ENCODE data around the gene ZC3H13. TPM values are rescaled to one million over a fixed set of nuclear protein-coding genes. Genes with fewer than 3 reads are reported as not detected.

Gene ZC3H13
- total and polyA plus RNA-seq, 10 of the 15 experiments (the other 5 are each of a cell fraction or from before 2014, with no cell fraction given), result 10.0 to 55.9 (median 25.4) TPM

GRCh38 chr13:46022481-46022880 is 30.1 kb downstream of the ZC3H13 start (continued):
- TF ChIP-seq REST (IDR thresholded peaks at IDR 0.05; ENCODE audit: low read depth, low read length), result no peak
- no peak for TF ChIP-seq GATAD2B (conservative IDR thresholded peaks at IDR 0.05; ENCODE audit: low read depth)

- no peak overlapping the region for H3K27ac ChIP-seq (ENCODE audit: control insufficient read depth, insufficient read depth)
- peaks cover 0 to 1% of the 10 kb centered on the region in 2 experiments; a peak in 3 of 4 replicates for H3K36me3 ChIP-seq (ENCODE audit: control insufficient read depth in 2 of 2, insufficient read depth in 2 of 2, low read length in 1 of 2)
- FAIRE-seq, result no peak
- no peaks in the 10 kb centered on the region for H3K79me2 ChIP-seq (ENCODE audit: control insufficient read depth, insufficient read depth, low read length)
- no TSS peak for BruUV-seq (replicated peaks)
- intact Hi-C loops (cut with micrococcal nuclease; ENCODE audit: unreplicated experiment), result no loop called here
- ChIA-PET SMC1A (ENCODE audit: uncharacterized antibody, unreplicated experiment) (no interaction called here), RAD21 (ENCODE audit: unreplicated experiment) (no interaction called here), CTCF (no interaction called here), POLR2A (interaction anchor here (0.7 kb wide), 1 partner anchor 9 kb away, joined by 4 read pairs; no protein-coding TSS in a partner anchor)
- in situ Hi-C loops (cut with MboI), result no loop called here
- H3K4me2 ChIP-seq (ENCODE audit: control insufficient read depth, insufficient read depth), result no peak overlapping the region
- no peaks in the 10 kb centered on the region for H3K9me3 ChIP-seq (replicated peaks; ENCODE audit: control insufficient read depth, insufficient read depth, low read length)
- H4K20me1 ChIP-seq (ENCODE audit: control insufficient read depth, insufficient read depth), result no peaks in the 10 kb centered on the region
- no peaks in the 10 kb centered on the region for H3K27me3 ChIP-seq (replicated peaks in 1 of 2; ENCODE audit: control insufficient read depth in 2 of 2, insufficient read depth in 2 of 2, low read length in 1 of 2)
- H3K9ac ChIP-seq (ENCODE audit: control insufficient read depth, insufficient read depth, low read length), result no peak overlapping the region
- no peak for DNase-seq (ENCODE audit: low read depth, low spot score)
- no peak overlapping the region for H2AFZ ChIP-seq (ENCODE audit: control insufficient read depth, low read depth, low read length)
- H3K4me3 ChIP-seq, result no peak overlapping the region
- H3K4me1 ChIP-seq (ENCODE audit: control insufficient read depth, insufficient read depth, low read length), result no peaks in the 10 kb centered on the region
- no peak for ATAC-seq
- TF ChIP-seq ZBTB33 (IDR thresholded peaks at IDR 0.05) (no peak), CTCF (IDR thresholded peaks at IDR 0.05 in 2 of 3, conservative IDR thresholded peaks at IDR 0.05 in 1 of 3; ENCODE audit: control insufficient read depth in 2 of 3, extremely low read depth in 1 of 3, insufficient read depth in 1 of 3, low read depth in 3 of 3, low read length in 3 of 3) (no peak), ZNF24 (IDR thresholded peaks at IDR 0.05) (no peak), SUZ12 (IDR thresholded peaks at IDR 0.05; ENCODE audit: unreplicated experiment) (no peak), NR2C2 (IDR thresholded peaks at IDR 0.05; ENCODE audit: borderline replicate concordance, control insufficient read depth, insufficient read length, low read depth) (no peak), CBX5 (IDR thresholded peaks at IDR 0.05; ENCODE audit: low read depth) (no peak), ASH2L (IDR thresholded peaks at IDR 0.05; ENCODE audit: borderline replicate concordance, low read depth) (no peak), SMARCA5 (IDR thresholded peaks at IDR 0.05) (no peak), TAF1 (IDR thresholded peaks at IDR 0.05; ENCODE audit: borderline replicate concordance, low read depth, low read length) (no peak), SIN3A (IDR thresholded peaks at IDR 0.05; ENCODE audit: low read depth, low read length) (no peak), IKZF2 (IDR thresholded peaks at IDR 0.05) (no peak)
Observed at GRCh38 chr13:46016216-46016615, 36.3 kb downstream of the ZC3H13 start.
